Measurements from ENCODE around the gene MNAT1. TPM values are rescaled to one million over a fixed set of nuclear protein-coding genes. Genes with fewer than 3 reads are reported as not detected.

The MNAT1 gene
- total and polyA plus RNA-seq, 2 experiments from 2014 or later = 34.4 to 60.9 TPM

DNA sequence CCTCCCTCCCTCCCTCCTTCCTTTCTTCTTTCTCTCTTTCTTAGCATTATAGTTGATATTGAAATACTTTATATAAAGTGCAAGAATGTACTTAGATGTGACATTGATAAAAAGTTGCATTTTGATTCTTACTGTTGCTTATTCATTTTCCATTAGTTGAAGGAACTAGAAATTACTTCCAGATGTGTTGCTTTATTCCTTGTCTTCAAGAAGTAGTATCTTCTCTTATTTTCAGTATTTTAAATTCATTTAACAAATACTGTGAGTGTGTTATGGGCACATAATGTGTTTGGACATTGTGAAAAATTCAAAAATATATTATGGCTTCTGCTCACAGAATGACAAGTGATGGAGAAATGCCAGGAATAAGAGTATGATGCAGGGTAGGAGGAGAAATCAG is 200.8 kb downstream of the MNAT1 start:
- no peak for DNase-seq (ENCODE audit: low spot score)
- Histone ChIP-seq H3K4me2 (no peak overlapping the region), H3K4me3 (no peak overlapping the region), H3K9me2 (replicated peaks; ENCODE audit: insufficient read depth) (no peaks in the 10 kb centered on the region), H2AFZ (no peak overlapping the region), H3K36me3 (replicated peaks; ENCODE audit: insufficient read depth, low read depth) (no peaks in the 10 kb centered on the region), H3K79me2 (no peaks in the 10 kb centered on the region), H4K20me1 (ENCODE audit: insufficient read depth, poor library complexity, severe bottlenecking) (no peaks in the 10 kb centered on the region), H3K27ac (no peak overlapping the region), H3K4me1 (ENCODE audit: insufficient read depth) (peaks cover 8% of the 10 kb centered on the region), H3K27me3 (no peaks in the 10 kb centered on the region), H3K9me3 (ENCODE audit: low read depth) (no peaks in the 10 kb centered on the region)
- TF ChIP-seq EZH2 (IDR thresholded peaks at IDR 0.05; ENCODE audit: borderline replicate concordance) (no peak), EZH2phosphoT487 (IDR thresholded peaks at IDR 0.05; ENCODE audit: low read depth, severe bottlenecking, unreplicated experiment) (no peak)
- TF ChIP-seq, protein P1, sequence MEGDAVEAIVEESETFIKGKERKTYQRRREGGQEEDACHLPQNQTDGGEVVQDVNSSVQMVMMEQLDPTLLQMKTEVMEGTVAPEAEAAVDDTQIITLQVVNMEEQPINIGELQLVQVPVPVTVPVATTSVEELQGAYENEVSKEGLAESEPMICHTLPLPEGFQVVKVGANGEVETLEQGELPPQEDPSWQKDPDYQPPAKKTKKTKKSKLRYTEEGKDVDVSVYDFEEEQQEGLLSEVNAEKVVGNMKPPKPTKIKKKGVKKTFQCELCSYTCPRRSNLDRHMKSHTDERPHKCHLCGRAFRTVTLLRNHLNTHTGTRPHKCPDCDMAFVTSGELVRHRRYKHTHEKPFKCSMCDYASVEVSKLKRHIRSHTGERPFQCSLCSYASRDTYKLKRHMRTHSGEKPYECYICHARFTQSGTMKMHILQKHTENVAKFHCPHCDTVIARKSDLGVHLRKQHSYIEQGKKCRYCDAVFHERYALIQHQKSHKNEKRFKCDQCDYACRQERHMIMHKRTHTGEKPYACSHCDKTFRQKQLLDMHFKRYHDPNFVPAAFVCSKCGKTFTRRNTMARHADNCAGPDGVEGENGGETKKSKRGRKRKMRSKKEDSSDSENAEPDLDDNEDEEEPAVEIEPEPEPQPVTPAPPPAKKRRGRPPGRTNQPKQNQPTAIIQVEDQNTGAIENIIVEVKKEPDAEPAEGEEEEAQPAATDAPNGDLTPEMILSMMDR (IDR thresholded peaks at IDR 0.05; ENCODE audit: poor library complexity) = no peak

- H3K4me3 ChIP-seq = no peak overlapping the region
- H3K4me1 ChIP-seq (ENCODE audit: insufficient read depth) = peaks cover 6% of the 10 kb centered on the region
- H3K4me2 ChIP-seq = no peak overlapping the region
- no peaks in the 10 kb centered on the region for H3K27me3 ChIP-seq
- no peaks in the 10 kb centered on the region for H3K79me2 ChIP-seq
- no peaks in the 10 kb centered on the region for H3K36me3 ChIP-seq (replicated peaks; ENCODE audit: insufficient read depth, low read depth)
- H4K20me1 ChIP-seq (ENCODE audit: insufficient read depth, poor library complexity, severe bottlenecking) = no peaks in the 10 kb centered on the region
- H3K9me3 ChIP-seq (ENCODE audit: low read depth) = no peaks in the 10 kb centered on the region
- DNase-seq (ENCODE audit: low spot score) = no peak
- H3K9me2 ChIP-seq (replicated peaks; ENCODE audit: insufficient read depth) = no peaks in the 10 kb centered on the region
- WGBS (ENCODE audit: low lambda C conversion rate, missing lambda C conversion rate) = 91% methylated on average over 1 of the region's 1 CpG
- TF ChIP-seq, protein P1 (IDR thresholded peaks at IDR 0.05; ENCODE audit: poor library complexity) = no peak
- TF ChIP-seq EZH2 (IDR thresholded peaks at IDR 0.05; ENCODE audit: borderline replicate concordance) (no peak), EZH2phosphoT487 (IDR thresholded peaks at IDR 0.05; ENCODE audit: low read depth, severe bottlenecking, unreplicated experiment) (no peak)
- H2AFZ ChIP-seq = no peak overlapping the region
- no peak overlapping the region for H3K27ac ChIP-seq
Measured at GRCh38 chr14:60943637-60944032, 209.1 kb downstream of the MNAT1 start.

DNA sequence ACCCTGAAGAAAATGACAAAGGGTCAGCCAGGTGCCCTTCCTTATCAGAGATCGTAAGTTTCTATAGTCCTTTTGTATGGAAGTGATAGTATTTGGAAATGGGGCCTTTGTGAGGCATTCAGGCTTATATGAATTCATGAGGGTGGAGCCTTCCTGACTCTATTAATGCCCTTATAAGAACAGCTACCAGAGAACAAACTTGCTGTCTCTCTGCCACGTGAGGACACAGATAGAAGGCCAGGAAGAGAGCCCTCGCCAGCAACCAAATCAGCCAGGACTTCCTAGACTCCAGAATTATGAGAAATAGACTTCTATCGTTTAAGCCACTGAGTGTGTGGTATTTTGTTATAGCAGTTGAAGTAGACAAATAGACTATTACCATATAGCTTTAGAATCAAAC is 209.6 kb downstream of the MNAT1 start:
- no peaks in the 10 kb centered on the region for H4K20me1 ChIP-seq (ENCODE audit: insufficient read depth, poor library complexity, severe bottlenecking)
- no peak for TF ChIP-seq EZH2 (IDR thresholded peaks at IDR 0.05; ENCODE audit: borderline replicate concordance)
- no peak for TF ChIP-seq EZH2phosphoT487 (IDR thresholded peaks at IDR 0.05; ENCODE audit: low read depth, severe bottlenecking, unreplicated experiment)
- TF ChIP-seq, protein P1 (IDR thresholded peaks at IDR 0.05; ENCODE audit: poor library complexity) = no peak

GRCh38 chr14:60945984-60946383 is 211.4 kb downstream of the MNAT1 start:
- no peak overlapping the region for H3K27ac ChIP-seq
- TF ChIP-seq EZH2phosphoT487 (IDR thresholded peaks at IDR 0.05; ENCODE audit: low read depth, severe bottlenecking, unreplicated experiment) (no peak), EZH2 (IDR thresholded peaks at IDR 0.05; ENCODE audit: borderline replicate concordance) (no peak)
- TF ChIP-seq, protein P1 (IDR thresholded peaks at IDR 0.05; ENCODE audit: poor library complexity) = no peak
- no peaks in the 10 kb centered on the region for H3K9me3 ChIP-seq (ENCODE audit: low read depth)
- H3K9me2 ChIP-seq (replicated peaks; ENCODE audit: insufficient read depth) = no peaks in the 10 kb centered on the region
- H3K4me3 ChIP-seq = no peak overlapping the region
- H3K36me3 ChIP-seq (replicated peaks; ENCODE audit: insufficient read depth, low read depth) = no peaks in the 10 kb centered on the region
- no peaks in the 10 kb centered on the region for H3K79me2 ChIP-seq
- no peaks in the 10 kb centered on the region for H4K20me1 ChIP-seq (ENCODE audit: insufficient read depth, poor library complexity, severe bottlenecking)
- DNase-seq (ENCODE audit: low spot score) = no peak
- 96% methylated on average over 1 of the region's 1 CpG for WGBS (ENCODE audit: low lambda C conversion rate, missing lambda C conversion rate)
- no peak overlapping the region for H3K4me2 ChIP-seq
- no peaks in the 10 kb centered on the region for H3K27me3 ChIP-seq
- H3K4me1 ChIP-seq (ENCODE audit: insufficient read depth) = peaks cover 6% of the 10 kb centered on the region
- H2AFZ ChIP-seq = no peak overlapping the region

More for the DNA sequence above, 209.6 kb downstream of the MNAT1 start:
- WGBS (ENCODE audit: low lambda C conversion rate, missing lambda C conversion rate) = 71% methylated on average over 4 of the region's 4 CpGs
- no peaks in the 10 kb centered on the region for H3K79me2 ChIP-seq
- no peak overlapping the region for H3K27ac ChIP-seq
- DNase-seq (ENCODE audit: low spot score) = no peak
- no peak overlapping the region for H2AFZ ChIP-seq
- H3K4me3 ChIP-seq = no peak overlapping the region
- H3K9me3 ChIP-seq (ENCODE audit: low read depth) = no peaks in the 10 kb centered on the region
- peaks cover 6% of the 10 kb centered on the region for H3K4me1 ChIP-seq (ENCODE audit: insufficient read depth)
- no peaks in the 10 kb centered on the region for H3K9me2 ChIP-seq (replicated peaks; ENCODE audit: insufficient read depth)
- no peak overlapping the region for H3K4me2 ChIP-seq
- no peaks in the 10 kb centered on the region for H3K36me3 ChIP-seq (replicated peaks; ENCODE audit: insufficient read depth, low read depth)
- H3K27me3 ChIP-seq = no peaks in the 10 kb centered on the region

Measured in hepatocyte (in vitro differentiated cells).